COLO668 (cell line): ENCODE results near the gene SLC6A1.
"Not testable (repeated sequence)": the region's sequence is repeated elsewhere in the genome, so short reads cannot be mapped to it uniquely, and the experiment has no call there.

Experiments used
- DNase-seq: peaks from one replicate; lab custom pipeline; 2025; ENCODE audit not compliant: unreplicated experiment; lab: John Stamatoyannopoulos, UW

The SLC6A1 gene

GRCh38 chr3:11057655-11058054 lies 65.1 kb downstream of the SLC6A1 start:
- DNase-seq = no peak

GRCh38 chr3:11059090-11059798 lies 66.7 kb downstream of the SLC6A1 start:
- DNase-seq = peak; percentile 9

- DNase-seq = no peak
These were observed 67.2 kb downstream of the SLC6A1 start for GRCh38 chr3:11059799-11060115.

GRCh38 chr3:11060500-11061251 lies 68.1 kb downstream of the SLC6A1 start:
- DNase-seq = peak; percentile 49

- DNase-seq = not testable (repeated sequence)
These were observed 68.8 kb downstream of the SLC6A1 start for GRCh38 chr3:11061268-11061871.

- no peak for DNase-seq
These were observed 70.2 kb downstream of the SLC6A1 start for GRCh38 chr3:11062704-11063103.

GRCh38 chr3:11071096-11071755 lies 78.7 kb downstream of the SLC6A1 start:
- no peak for DNase-seq

GRCh38 chr3:11072631-11073030 lies 80.1 kb downstream of the SLC6A1 start:
- DNase-seq = no peak

GRCh38 chr3:11074011-11074410 lies 81.5 kb downstream of the SLC6A1 start:
- no peak for DNase-seq

- no peak for DNase-seq
These were observed 81.9 kb downstream of the SLC6A1 start for GRCh38 chr3:11074451-11074850.

- DNase-seq = not testable (repeated sequence)
These were observed 82.6 kb downstream of the SLC6A1 start for GRCh38 chr3:11075122-11075521.

- DNase-seq = no peak
These were observed 84.2 kb downstream of the SLC6A1 start for GRCh38 chr3:11076711-11077110.

GRCh38 chr3:11077466-11077865 lies 84.9 kb downstream of the SLC6A1 start:
- no peak for DNase-seq

- no peak for DNase-seq
These were observed 86.4 kb downstream of the SLC6A1 start for GRCh38 chr3:11078826-11079515.

- no peak for DNase-seq
These were observed 87.9 kb downstream of the SLC6A1 start for GRCh38 chr3:11080492-11080891.

GRCh38 chr3:11084098-11084497 lies 91.5 kb downstream of the SLC6A1 start:
- DNase-seq = no peak

GRCh38 chr3:11084677-11085076 lies 92.1 kb downstream of the SLC6A1 start:
- no peak for DNase-seq

- DNase-seq = no peak
These were observed 92.7 kb downstream of the SLC6A1 start for GRCh38 chr3:11085093-11085840.

- DNase-seq = no peak
These were observed 94.3 kb downstream of the SLC6A1 start for GRCh38 chr3:11086856-11087255.

GRCh38 chr3:11088066-11088465 lies 95.5 kb downstream of the SLC6A1 start:
- DNase-seq = no peak
